ENCODE measurements around the gene CDH23. TPM values are rescaled to one million over a fixed set of nuclear protein-coding genes. Genes with fewer than 3 reads are reported as not detected.

Gene CDH23
- total and polyA plus RNA-seq, 10 of the 15 experiments (the other 5 are each of a cell fraction or from before 2014, with no cell fraction given) = 0.09 to 0.40 (median 0.15) TPM; not detected in 1

- peak; percentile 84 for FAIRE-seq
- TF ChIP-seq BRCA1 (IDR thresholded peaks at IDR 0.05; ENCODE audit: low read depth, low read length) (no peak), ESRRA (IDR thresholded peaks at IDR 0.05; ENCODE audit: low read length) (no peak), ZNF24 (IDR thresholded peaks at IDR 0.05) (no peak), PAX8 (IDR thresholded peaks at IDR 0.05) (0 out of 2 replicates have a peak, but pooled peaks have one; percentile 76), SMC3 (IDR thresholded peaks at IDR 0.05; ENCODE audit: borderline replicate concordance, low read length) (no peak), TBL1XR1 (IDR thresholded peaks at IDR 0.05; ENCODE audit: low read depth, low read length) (no peak), CBX5 (IDR thresholded peaks at IDR 0.05; ENCODE audit: low read depth) (no peak), IKZF2 (IDR thresholded peaks at IDR 0.05) (peak; percentile 86 to 90), CBFB (IDR thresholded peaks at IDR 0.05; ENCODE audit: low read depth) (peak; percentile 46; the same call in 1 of the 2 replicates), ZNF207 (IDR thresholded peaks at IDR 0.05; ENCODE audit: borderline replicate concordance) (no peak), ZNF217 (IDR thresholded peaks at IDR 0.05) (no peak), RBBP5 (conservative IDR thresholded peaks at IDR 0.05) (0 out of 2 replicates have a peak, but pooled peaks have one; percentile 79), E2F8 (IDR thresholded peaks at IDR 0.05; ENCODE audit: low read depth, partially characterized antibody) (peak; percentile 64), RELA (IDR thresholded peaks at IDR 0.05; ENCODE audit: borderline replicate concordance, partially characterized antibody) (peak; percentile 60), ZBTB4 (CRISPR knock-in tag; IDR thresholded peaks at IDR 0.05) (no peak)
- TF ChIP-seq, protein P1, sequence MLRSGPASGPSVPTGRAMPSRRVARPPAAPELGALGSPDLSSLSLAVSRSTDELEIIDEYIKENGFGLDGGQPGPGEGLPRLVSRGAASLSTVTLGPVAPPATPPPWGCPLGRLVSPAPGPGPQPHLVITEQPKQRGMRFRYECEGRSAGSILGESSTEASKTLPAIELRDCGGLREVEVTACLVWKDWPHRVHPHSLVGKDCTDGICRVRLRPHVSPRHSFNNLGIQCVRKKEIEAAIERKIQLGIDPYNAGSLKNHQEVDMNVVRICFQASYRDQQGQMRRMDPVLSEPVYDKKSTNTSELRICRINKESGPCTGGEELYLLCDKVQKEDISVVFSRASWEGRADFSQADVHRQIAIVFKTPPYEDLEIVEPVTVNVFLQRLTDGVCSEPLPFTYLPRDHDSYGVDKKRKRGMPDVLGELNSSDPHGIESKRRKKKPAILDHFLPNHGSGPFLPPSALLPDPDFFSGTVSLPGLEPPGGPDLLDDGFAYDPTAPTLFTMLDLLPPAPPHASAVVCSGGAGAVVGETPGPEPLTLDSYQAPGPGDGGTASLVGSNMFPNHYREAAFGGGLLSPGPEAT (IDR thresholded peaks at IDR 0.05; ENCODE audit: low read depth) = peak; percentile 87
These were observed 372.6 kb downstream of the CDH23 start for GRCh38 chr10:71769279-71769823.

More at GRCh38 chr10:71769279-71769823, 372.6 kb downstream of the CDH23 start:
- peak overlapping the region; percentile 94 for H3K27ac ChIP-seq (ENCODE audit: control insufficient read depth, insufficient read depth)
- POLR2A ChIA-PET = interaction anchor here (0.5 to 1.9 kb wide), 10 partner anchors 8 to 239 kb away, joined by 3 to 7 read pairs (median 3); partner anchors contain the start of gene PSAP
- H2AFZ ChIP-seq (ENCODE audit: control insufficient read depth, low read depth, low read length) = peak overlapping the region; percentile 66
- 5% methylated on average over 5 of the region's 5 CpGs for WGBS (ENCODE audit: insufficient coverage, insufficient replicate concordance, low lambda C conversion rate, missing lambda C conversion rate)
- ATAC-seq (peak; percentile 70), DNase-seq (ENCODE audit: low read depth, low spot score) (peak; percentile 80)
- RAD21 ChIA-PET (ENCODE audit: unreplicated experiment) = interaction anchor here (0.7 to 4.0 kb wide), 9 partner anchors 21 to 279 kb away, joined by 3 to 53 read pairs (median 4); no protein-coding TSS in a partner anchor
- SMC1A ChIA-PET (ENCODE audit: uncharacterized antibody, unreplicated experiment) = interaction anchor here (0.5 to 4.6 kb wide), 9 partner anchors 9 to 466 kb away, joined by 3 to 33 read pairs (median 7); no protein-coding TSS in a partner anchor
- H4K20me1 ChIP-seq (ENCODE audit: control insufficient read depth, insufficient read depth) = no peaks in the 10 kb centered on the region
- in situ Hi-C loops (cut with MboI) (no loop called here), intact Hi-C loops (cut with micrococcal nuclease; ENCODE audit: unreplicated experiment) (loop anchor here (1.0 to 2.0 kb wide), 3 partner anchors 21 to 75 kb away; no protein-coding TSS in a partner anchor)
- H3K36me3 ChIP-seq (ENCODE audit: control insufficient read depth in 2 of 2, insufficient read depth in 2 of 2, low read length in 1 of 2) = no peaks in the 10 kb centered on the region
- H3K9ac ChIP-seq (ENCODE audit: control insufficient read depth, insufficient read depth, low read length) = peak overlapping the region; percentile 51
- H3K4me3 ChIP-seq = peak overlapping the region; percentile 55
- peaks cover 48% of the 10 kb centered on the region for H3K4me1 ChIP-seq (ENCODE audit: control insufficient read depth, insufficient read depth, low read length)
- BruUV-seq (replicated peaks) = no TSS peak
- H3K9me3 ChIP-seq (replicated peaks; ENCODE audit: control insufficient read depth, insufficient read depth, low read length) = no peaks in the 10 kb centered on the region
- peak overlapping the region; percentile 99 for H3K4me2 ChIP-seq (ENCODE audit: control insufficient read depth, insufficient read depth)
- H3K27me3 ChIP-seq (replicated peaks in 1 of 2; ENCODE audit: control insufficient read depth in 2 of 2, insufficient read depth in 2 of 2, low read length in 1 of 2) = no peaks in the 10 kb centered on the region
- CTCF ChIA-PET = interaction anchor here (0.7 to 7.2 kb wide), 13 partner anchors 10 to 450 kb away, joined by 3 to 97 read pairs (median 5); partner anchors contain the start of gene SLC29A3
- peaks cover 23% of the 10 kb centered on the region for H3K79me2 ChIP-seq (ENCODE audit: control insufficient read depth, insufficient read depth, low read length)

Measured in GM12878 (cell line).